ENCODE data around the gene WDR5B.
"Not testable (repeated sequence)": the region's sequence is repeated elsewhere in the genome, so short reads cannot be mapped to it uniquely, and the experiment has no call there.

WDR5B gene

DNA sequence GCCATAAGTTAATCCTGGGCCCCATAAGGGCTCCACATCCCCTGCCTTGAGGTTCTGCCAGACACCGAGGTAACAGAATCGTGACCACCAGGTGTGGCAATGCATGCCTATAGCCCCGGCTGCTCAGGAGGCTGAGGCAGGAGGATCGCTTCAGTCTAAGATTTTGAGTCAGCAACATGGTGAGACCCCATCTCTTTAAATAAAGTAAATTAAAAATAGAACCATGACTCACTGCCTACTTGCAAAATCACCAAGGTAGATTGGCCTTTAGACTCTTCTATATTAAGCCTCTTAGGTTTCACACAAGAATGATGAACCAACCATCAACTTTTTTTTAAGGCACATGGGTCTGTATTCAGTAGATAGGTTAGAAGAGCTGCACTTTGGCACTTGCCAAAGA, 9.7 kb downstream of the WDR5B start:
- DNase-seq = no peak

DNA sequence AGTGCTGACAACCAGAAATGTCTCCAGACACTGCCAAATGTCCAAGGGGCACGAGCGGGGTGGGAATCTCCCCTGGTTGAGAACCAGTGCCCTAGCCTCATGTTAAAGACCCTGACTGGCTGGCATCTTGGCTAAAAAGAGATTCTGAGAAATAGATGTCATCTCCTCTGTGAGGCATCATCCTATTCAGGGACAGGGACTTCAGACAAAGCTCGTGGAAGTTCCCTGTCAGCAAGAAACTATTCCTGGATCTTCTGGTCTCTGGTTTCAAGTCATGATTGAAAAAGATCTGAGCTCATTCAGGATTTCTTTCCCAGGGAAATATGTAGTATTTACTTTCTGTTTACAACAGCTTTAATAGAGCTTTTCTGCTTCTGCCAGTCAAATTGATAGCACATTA, 10.8 kb downstream of the WDR5B start:
- DNase-seq = no peak

DNA sequence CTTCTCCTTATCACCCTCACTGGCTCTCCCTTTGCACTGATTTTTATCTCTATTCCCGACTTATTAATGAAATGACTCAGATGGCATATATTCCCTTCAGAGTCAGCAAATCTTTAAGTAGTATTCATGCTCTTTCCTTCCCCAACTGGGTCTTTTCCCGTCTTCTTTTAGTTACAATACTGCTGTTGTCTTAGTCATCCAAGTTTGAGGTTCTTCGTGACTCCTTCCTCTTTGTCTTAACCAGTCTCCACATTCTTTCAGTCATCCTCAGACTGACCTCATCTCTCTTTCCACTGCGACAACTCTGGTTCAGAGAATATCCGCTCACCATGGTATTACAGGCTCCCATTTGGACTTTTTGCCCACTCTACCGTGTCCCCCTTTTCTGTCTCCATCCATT, 12.4 kb downstream of the WDR5B start:
- no peak for DNase-seq

DNA sequence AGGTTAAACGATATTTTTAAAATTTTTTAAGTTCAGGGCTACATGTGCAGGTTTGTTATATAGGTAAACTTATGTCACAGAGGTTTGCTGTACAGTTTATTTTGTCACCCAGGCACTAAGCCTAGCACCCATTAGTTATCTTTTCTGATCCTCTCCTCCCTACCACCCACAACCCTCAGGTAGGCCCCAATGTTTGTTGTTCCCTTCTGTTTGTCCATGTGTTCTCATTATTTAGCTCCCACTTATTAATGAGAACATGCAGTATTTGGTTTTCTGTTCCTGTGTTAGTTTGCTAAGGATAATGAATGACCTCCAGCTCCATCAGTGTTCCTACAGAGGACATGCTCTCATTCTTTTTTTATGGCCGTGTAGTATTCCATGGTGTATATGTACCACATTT, 16.9 kb downstream of the WDR5B start:
- DNase-seq = no peak

DNA sequence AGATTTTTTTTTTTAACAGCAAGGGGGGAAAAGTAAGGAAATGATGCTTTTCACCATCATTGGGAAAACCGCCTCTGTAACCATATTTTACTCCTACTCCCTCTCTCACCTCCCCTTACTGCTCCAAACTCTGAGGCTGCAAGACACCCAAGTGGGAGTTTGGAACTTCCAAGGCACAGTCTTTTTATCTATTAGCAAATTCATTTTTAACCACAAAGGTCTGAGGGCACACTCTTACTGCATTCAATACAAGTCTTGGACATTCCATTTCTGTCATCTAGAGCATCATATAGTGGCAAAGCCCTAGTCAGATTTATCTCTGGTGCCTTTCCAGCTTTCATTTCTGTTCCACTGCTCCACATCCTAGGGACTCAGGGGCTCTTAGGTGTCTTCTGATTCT, 18.7 kb downstream of the WDR5B start:
- DNase-seq = no peak

- DNase-seq = no peak
Observed at GRCh38 chr3:122396511-122396910, 19.4 kb downstream of the WDR5B start.

- DNase-seq = no peak
Observed at GRCh38 chr3:122395582-122395981, 20.3 kb downstream of the WDR5B start.

DNA sequence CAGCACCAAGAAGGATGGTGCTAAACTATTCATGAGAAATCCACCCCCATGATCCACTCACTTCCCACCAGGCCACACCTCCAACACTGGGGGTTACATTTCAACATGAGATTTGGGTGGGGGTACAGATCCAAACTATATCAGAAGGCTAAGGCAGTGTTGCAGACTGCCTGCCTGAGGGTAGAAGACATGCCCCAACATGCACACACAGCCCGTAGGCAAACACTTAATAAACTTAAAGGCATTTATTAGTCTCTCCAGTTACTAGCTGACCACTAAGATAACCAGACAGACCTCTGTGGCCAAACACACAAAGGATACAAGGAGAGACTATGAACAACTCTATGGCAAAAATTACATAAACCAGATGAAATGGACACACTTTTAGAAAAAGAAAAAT, 21.7 kb downstream of the WDR5B start:
- DNase-seq = no peak

- peak; percentile 24 for DNase-seq
Observed at GRCh38 chr3:122392868-122393844, 22.7 kb downstream of the WDR5B start.

- no peak for DNase-seq
Observed at GRCh38 chr3:122391681-122392446, 24.0 kb downstream of the WDR5B start.

DNA sequence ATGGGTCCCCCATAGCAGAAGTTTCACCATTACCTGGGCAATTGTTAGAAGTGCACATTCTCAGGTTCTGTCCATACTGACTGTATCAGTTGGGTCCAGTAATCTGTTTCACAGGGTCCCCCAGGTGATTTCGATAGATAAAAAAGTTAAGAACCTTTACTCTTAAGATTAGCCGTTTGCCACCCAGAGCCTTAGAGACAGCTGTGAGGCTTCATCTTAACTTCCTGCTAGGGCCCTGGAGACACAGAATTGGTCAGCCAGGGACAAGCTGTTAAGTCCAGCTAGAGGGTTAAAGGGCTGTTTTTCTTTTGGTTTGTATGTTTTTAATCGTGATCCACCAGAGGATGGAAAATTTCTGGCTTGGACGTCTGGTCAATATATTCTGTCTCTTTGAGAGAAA, 25.2 kb downstream of the WDR5B start:
- no peak for DNase-seq

DNA sequence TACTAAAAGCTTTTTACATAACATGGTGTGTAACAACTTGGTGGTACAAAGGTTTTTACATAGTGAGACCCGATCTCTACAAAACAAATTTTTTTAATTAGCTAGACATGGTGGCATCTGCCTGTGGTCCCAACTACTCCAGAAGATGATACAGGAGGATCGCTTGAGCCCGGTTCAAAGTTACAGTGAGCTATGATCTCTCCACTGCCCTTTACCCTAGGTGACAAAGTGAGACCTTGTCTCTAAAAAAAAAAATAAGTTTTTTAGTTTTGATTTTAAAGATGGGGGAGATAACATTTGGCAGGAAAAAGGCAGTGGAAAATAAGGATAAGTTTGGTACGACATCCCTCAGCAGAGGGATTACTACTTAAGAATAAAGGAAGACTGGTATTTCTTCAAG, 26.0 kb downstream of the WDR5B start:
- no peak for DNase-seq

DNA sequence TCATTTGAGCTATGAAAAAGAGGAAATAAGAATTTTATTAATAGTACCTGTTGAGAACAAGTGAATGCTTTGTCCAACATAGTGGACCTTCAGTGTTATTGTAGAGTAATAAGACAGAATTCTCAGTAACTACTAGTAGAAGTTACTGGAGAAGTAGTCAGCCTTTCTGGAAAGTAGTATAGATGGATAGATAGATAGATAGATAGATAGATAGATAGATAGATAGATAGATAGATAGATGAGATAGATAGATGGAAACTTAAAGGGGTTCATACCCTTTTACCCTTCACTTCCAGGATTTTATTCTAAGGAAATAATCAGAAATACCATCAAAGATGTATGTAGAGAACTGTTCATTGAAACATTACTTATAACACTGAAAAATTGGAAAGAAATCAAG, 26.7 kb downstream of the WDR5B start:
- DNase-seq = no peak

DNA sequence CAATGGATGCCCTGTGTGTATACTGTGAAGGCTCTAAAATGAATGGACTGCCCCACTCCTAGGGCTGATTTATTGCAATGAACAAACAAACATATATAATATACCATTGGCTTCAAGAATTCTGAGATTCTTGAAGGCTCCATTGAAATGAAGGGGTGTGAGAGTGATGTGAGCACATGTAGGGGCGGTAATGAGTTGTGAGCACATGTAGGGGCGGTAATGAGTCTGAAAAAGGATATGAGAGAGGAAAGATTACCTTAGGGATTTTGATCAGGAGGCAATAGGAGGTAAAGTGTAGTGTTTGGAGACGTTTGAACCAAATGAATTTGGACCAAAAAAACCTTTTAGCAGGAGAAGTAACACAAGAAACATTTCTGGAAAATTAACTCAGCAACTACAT, 28.2 kb downstream of the WDR5B start:
- no peak for DNase-seq

- peak; percentile 94 for DNase-seq
Observed at GRCh38 chr3:122383771-122384697, 31.8 kb downstream of the WDR5B start, which contains the start of gene FAM162A. TSS of gene FAM162A (plus strand) at chr3:122384182. CDS start at chr3:122384266, 84 bp downstream.

GRCh38 chr3:122382888-122383666, 32.8 kb downstream of the WDR5B start, which contains the start of gene MIX23:
TSS of gene MIX23 (minus strand) at chr3:122383231. CDS start at chr3:122383224, 7 bp downstream.
- peak; percentile 94 for DNase-seq

DNA sequence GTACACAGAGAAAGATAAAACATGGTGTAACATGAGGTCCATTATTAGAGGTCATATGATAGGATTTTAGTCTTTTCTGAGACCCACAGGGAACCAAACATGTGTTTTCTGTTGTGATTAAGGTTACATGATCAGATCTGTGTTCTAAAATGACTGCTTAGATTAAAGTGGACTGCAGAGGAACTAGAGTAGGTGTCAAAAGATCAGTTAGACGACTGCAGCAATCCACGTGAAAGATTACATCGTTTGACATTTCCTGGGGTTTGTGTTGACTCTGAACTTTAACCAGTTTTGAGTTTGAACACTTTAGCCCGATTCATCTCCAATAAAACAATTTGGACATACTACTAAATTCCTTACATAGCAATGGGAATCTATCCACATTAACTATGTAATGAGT, 37.9 kb downstream of the WDR5B start:
- no peak for DNase-seq

- DNase-seq = no peak
Observed at GRCh38 chr3:122374034-122374433, 41.8 kb downstream of the WDR5B start.

DNA sequence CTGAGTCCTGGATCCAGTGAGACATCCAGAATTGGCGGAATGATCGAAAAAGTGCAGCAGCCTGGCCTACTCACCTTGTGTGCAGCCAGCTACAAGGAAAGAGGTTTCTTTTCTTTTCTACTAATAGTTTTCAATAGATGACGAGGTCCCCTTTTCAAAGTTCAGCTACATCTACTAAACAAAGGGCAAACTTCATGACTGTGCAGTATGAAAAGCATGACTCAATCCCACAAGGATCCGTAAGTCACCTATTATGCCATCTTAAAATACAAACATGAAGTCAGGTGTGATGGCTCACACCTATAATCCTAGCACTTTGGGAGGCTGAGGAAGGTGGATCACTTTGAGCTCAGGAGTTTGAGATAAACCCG, 49.5 kb downstream of the WDR5B start:
- no peak for DNase-seq

- DNase-seq = not testable (repeated sequence)
Observed at GRCh38 chr3:122365582-122366378, 50.1 kb downstream of the WDR5B start.

- DNase-seq = no peak
Observed at GRCh38 chr3:122365073-122365472, 50.8 kb downstream of the WDR5B start.
